G401.6 (cell line): ENCODE results near the gene TAT.

ENCODE experiments used
- FAIRE-seq: peaks from 2 replicates; lab custom pipeline; 2012; peaks lifted over from hg19 to GRCh38; lab: Jason Lieb, UNC

The TAT gene

DNA sequence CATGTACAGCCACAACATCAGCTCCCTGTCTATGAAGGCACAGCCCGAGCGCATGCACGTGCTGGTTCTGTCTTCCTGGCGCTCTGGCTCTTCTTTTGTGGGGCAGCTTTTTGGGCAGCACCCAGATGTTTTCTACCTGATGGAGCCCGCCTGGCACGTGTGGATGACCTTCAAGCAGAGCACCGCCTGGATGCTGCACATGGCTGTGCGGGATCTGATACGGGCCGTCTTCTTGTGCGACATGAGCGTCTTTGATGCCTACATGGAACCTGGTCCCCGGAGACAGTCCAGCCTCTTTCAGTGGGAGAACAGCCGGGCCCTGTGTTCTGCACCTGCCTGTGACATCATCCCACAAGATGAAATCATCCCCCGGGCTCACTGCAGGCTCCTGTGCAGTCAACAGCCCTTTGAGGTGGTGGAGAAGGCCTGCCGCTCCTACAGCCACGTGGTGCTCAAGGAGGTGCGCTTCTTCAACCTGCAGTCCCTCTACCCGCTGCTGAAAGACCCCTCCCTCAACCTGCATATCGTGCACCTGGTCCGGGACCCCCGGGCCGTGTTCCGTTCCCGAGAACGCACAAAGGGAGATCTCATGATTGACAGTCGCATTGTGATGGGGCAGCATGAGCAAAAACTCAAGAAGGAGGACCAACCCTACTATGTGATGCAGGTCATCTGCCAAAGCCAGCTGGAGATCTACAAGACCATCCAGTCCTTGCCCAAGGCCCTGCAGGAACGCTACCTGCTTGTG lies 40.0 kb downstream of the TAT start:
- FAIRE-seq, result no peak

DNA sequence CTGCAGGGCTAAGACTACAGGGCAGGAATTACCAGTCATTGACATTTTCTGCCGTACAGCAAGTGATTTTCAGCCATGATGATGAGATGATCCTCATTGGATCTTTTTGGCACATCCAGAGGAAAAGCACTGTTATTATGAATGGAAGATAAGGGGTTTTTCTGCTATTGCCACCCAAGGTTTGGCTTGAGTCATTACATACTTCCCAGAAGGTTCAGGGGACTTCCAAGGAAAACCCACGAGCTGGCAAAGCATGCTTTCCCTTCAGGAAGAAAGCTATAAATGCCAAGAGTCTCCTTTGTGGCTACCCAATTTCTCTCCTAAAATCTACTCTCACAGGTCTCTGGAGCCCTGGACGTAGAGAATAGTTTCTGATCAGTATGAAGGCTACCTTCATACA lies 44.5 kb downstream of the TAT start:
- FAIRE-seq, result no peak

DNA sequence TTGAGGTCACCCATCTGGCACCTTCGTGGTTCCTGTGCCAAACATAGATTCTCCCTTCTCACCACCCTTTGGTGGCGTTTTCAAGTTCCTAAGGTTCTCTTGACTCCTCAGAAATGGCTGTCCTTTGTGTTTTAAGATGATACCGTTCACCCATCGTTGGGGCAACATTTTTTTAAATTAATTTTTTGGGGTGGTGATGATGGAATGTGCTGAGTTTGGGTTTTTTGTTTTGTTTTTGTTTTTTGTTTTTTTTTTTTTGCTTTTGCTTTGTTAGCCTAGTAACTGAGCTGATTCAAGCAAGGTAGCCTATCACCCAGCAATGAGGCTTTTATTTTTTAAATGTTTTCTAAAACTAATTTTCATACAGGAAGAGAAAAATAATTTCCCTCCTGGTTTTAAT lies 48.0 kb downstream of the TAT start:
- FAIRE-seq, result no peak

DNA sequence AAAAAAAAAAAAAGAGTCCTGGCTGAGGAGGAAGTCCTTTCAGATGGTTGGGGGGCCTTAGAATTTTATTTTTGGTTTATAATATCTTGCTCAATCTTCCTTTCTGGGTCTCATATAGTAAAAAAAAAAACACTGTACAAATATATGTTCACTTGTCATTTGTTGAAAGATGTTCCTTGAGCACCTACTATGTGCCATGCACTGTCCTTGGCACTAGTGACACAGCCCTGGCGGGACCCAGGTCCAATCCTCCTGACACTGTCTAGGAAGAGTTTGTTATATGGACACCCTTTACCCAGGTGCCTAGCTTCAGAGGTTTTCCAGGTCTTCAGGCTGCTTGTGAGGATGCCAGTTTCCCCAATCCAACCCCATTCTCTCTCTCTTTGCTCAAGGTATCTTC lies 48.6 kb downstream of the TAT start:
- no peak for FAIRE-seq

DNA sequence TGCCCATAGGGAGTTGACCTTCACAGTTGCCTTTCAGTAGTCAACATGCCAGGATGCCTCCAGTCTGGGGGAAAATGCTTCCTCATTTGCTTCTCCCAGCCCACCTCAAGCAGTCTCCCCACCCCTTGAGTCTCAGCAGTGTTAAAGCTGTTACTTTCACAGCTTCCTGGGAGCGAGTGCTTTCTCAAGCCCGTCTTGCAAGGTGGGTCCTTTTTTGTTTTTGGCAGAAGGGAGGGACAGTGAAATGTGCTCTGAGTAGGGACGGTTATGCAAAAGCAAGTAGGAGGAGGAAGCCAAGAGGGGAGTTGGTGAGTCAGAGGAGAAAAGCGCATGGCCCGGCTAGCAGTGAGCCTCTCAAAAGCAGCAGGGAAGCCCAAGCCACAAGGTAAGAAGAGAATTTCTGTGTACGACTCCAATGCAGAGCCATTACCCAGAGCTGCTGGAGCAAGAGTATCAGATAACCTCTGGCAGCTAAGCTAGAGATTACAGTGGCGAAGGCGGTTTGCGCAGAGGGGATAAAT lies 50.7 kb downstream of the TAT start, which contains the start of gene CHST4:
Gene CHST4, plus strand, starts transcription at position 316 of the 521 bp plus-strand sequence. CDS start 10,252 bp downstream, outside the sequence.
- FAIRE-seq, result no peak

DNA sequence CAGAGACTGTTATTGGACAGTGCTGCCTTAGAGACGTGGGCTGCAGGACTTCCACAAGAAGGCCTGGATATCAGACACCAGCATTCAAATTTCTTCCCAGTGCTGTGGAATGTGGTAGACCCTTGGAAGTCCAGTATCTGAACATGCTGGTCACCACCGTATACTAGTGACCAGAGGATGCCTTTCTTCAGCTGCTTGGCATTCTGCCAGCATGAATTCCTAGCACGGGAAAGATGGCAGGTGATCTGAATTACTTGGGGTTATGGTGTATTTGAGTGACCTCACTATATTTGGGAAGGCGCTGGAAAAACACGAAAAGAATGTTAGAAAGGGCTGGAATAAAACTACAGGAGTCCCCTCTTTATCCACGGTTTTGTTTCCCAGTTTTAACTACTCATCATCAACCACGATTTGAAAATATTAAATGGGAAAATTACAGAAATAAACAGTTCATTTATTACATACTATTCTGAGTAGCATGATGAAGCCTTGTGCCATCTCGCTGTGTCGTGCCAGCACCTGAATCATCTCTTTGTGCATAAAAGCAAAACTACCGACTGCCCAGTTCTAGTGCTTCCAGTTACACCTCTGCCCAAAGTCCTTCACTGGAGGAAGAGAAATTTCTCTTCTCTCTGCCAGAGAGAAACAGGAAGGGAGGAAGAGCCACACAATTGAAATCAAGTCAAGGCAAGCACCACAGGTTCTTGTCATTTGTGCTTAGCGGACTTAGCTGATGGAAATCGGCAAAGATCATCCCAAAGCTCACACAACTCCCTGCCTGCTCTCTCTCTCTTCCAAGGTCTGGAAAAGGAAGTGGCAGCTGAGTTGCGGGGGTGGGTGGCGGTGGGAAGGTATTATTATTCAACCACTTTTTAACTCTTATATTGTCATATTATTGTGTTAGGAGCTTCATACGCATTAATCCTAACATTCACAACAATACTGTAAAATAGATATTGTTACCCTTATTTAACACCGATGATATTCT lies 52.0 kb downstream of the TAT start:
- no peak for FAIRE-seq

DNA sequence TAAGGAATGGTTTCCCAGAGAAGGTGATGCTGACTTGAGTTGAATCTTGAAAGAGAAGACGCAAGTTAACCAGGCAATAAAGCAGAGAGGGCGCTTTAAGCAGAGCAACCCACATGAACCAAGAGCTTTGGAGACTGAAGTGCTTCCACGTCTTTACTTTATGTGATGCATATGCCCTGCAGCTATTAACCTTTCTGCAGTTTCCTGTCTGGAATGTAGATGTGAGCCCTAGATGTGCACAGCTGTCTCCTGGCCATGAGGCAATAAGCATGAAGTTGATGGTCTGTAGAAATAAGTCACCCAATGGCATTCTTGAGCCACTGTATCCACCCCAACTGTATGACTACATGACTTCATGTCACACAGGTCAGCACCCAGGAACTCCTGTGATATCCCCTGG lies 56.3 kb downstream of the TAT start:
- FAIRE-seq, result no peak
